Midbrain (tissue), 1 donor: ENCODE results near the gene GDF2.

Source experiments
- DNase-seq: peaks from one replicate; lab custom pipeline; 2025; lab: John Stamatoyannopoulos, UW

Gene GDF2

GRCh38 chr10:47351899-47352815, 29.9 kb downstream of the GDF2 start:
- DNase-seq = no peak

GRCh38 chr10:47353351-47353750, 31.1 kb downstream of the GDF2 start:
- DNase-seq = no peak

- DNase-seq = no peak
Observed at GRCh38 chr10:47354165-47354564, 31.9 kb downstream of the GDF2 start.

- no peak for DNase-seq
Observed at GRCh38 chr10:47354900-47355299, 32.6 kb downstream of the GDF2 start.

GRCh38 chr10:47356708-47357107, 34.5 kb downstream of the GDF2 start:
- DNase-seq = no peak

- DNase-seq = no peak
Observed at GRCh38 chr10:47357131-47357582, 34.9 kb downstream of the GDF2 start.

GRCh38 chr10:47357911-47358310, 35.7 kb downstream of the GDF2 start:
- no peak for DNase-seq

- DNase-seq = no peak
Observed at GRCh38 chr10:47358457-47358856, 36.2 kb downstream of the GDF2 start.

- no peak for DNase-seq
Observed at GRCh38 chr10:47359101-47359500, 36.8 kb downstream of the GDF2 start.

- DNase-seq = no peak
Observed at GRCh38 chr10:47359626-47360418, 37.6 kb downstream of the GDF2 start.

GRCh38 chr10:47360419-47361040, 38.3 kb downstream of the GDF2 start:
- no peak for DNase-seq

GRCh38 chr10:47361293-47361692, 39.0 kb downstream of the GDF2 start:
- peak; percentile 24 for DNase-seq

- DNase-seq = no peak
Observed at GRCh38 chr10:47362199-47362598, 39.9 kb downstream of the GDF2 start.

GRCh38 chr10:47363781-47364180, 41.5 kb downstream of the GDF2 start:
- no peak for DNase-seq

- no peak for DNase-seq
Observed at GRCh38 chr10:47364366-47364765, 42.1 kb downstream of the GDF2 start.

GRCh38 chr10:47364911-47365310, 42.7 kb downstream of the GDF2 start:
- DNase-seq = no peak

- no peak for DNase-seq
Observed at GRCh38 chr10:47365431-47366180, 43.4 kb downstream of the GDF2 start.

- DNase-seq = no peak
Observed at GRCh38 chr10:47366181-47366631, 44.0 kb downstream of the GDF2 start.

GRCh38 chr10:47366731-47367460, 44.6 kb downstream of the GDF2 start:
- DNase-seq = no peak

- no peak for DNase-seq
Observed at GRCh38 chr10:47367646-47368045, 45.4 kb downstream of the GDF2 start.
